ENCODE results near the gene SLC15A5. TPM values are rescaled to one million over a fixed set of nuclear protein-coding genes. Genes with fewer than 3 reads are reported as not detected.

SLC15A5 gene
- total RNA-seq, 1 donor from 2014 or later, result not detected

GRCh38 chr12:16300122-16300521, 22.6 kb upstream of the SLC15A5 start:
- no peak for TF ChIP-seq CTCF (IDR thresholded peaks at IDR 0.05)
- Mint-ChIP-seq H3K4me1 (ENCODE audit: low read depth) (peaks cover 8% of the 10 kb centered on the region), H3K9me3 (ENCODE audit: low read depth) (no peaks in the 10 kb centered on the region), H3K4me3 (ENCODE audit: unreplicated experiment) (no peak overlapping the region), H3K36me3 (ENCODE audit: low read depth) (no peaks in the 10 kb centered on the region), H3K27ac (ENCODE audit: unreplicated experiment) (no peak overlapping the region), H3K27me3 (ENCODE audit: low read depth) (no peaks in the 10 kb centered on the region)
- DNase-seq (ENCODE audit: low spot score), result no peak

GRCh38 chr12:16299403-16299802, 21.9 kb upstream of the SLC15A5 start:
- TF ChIP-seq CTCF (IDR thresholded peaks at IDR 0.05), result no peak
- no peak for DNase-seq (ENCODE audit: low spot score)
- H3K27me3 Mint-ChIP-seq (ENCODE audit: low read depth), result no peaks in the 10 kb centered on the region
- H3K9me3 Mint-ChIP-seq (ENCODE audit: low read depth), result no peaks in the 10 kb centered on the region
- H3K36me3 Mint-ChIP-seq (ENCODE audit: low read depth), result no peaks in the 10 kb centered on the region
- peaks cover 8% of the 10 kb centered on the region for H3K4me1 Mint-ChIP-seq (ENCODE audit: low read depth)
- peak overlapping the region; percentile 29 for H3K27ac Mint-ChIP-seq (ENCODE audit: unreplicated experiment)
- H3K4me3 Mint-ChIP-seq (ENCODE audit: unreplicated experiment), result no peak overlapping the region

GRCh38 chr12:16297521-16297920, 20.0 kb upstream of the SLC15A5 start:
- no peak for DNase-seq (ENCODE audit: low spot score)
- no peaks in the 10 kb centered on the region for H3K9me3 Mint-ChIP-seq (ENCODE audit: low read depth)
- H3K36me3 Mint-ChIP-seq (ENCODE audit: low read depth), result no peaks in the 10 kb centered on the region
- H3K27ac Mint-ChIP-seq (ENCODE audit: unreplicated experiment), result no peak overlapping the region
- TF ChIP-seq CTCF (IDR thresholded peaks at IDR 0.05), result no peak
- H3K27me3 Mint-ChIP-seq (ENCODE audit: low read depth), result no peaks in the 10 kb centered on the region
- no peak overlapping the region for H3K4me3 Mint-ChIP-seq (ENCODE audit: unreplicated experiment)
- peaks cover 12% of the 10 kb centered on the region for H3K4me1 Mint-ChIP-seq (ENCODE audit: low read depth)

GRCh38 chr12:16294376-16294956, 17.0 kb upstream of the SLC15A5 start:
- no peak overlapping the region for H3K27ac Mint-ChIP-seq (ENCODE audit: unreplicated experiment)
- no peak for TF ChIP-seq CTCF (IDR thresholded peaks at IDR 0.05)
- no peaks in the 10 kb centered on the region for H3K27me3 Mint-ChIP-seq (ENCODE audit: low read depth)
- no peak overlapping the region for H3K4me3 Mint-ChIP-seq (ENCODE audit: unreplicated experiment)
- peaks cover 5% of the 10 kb centered on the region for H3K4me1 Mint-ChIP-seq (ENCODE audit: low read depth)
- no peaks in the 10 kb centered on the region for H3K36me3 Mint-ChIP-seq (ENCODE audit: low read depth)
- H3K9me3 Mint-ChIP-seq (ENCODE audit: low read depth), result no peaks in the 10 kb centered on the region
- DNase-seq (ENCODE audit: low spot score), result no peak

- Mint-ChIP-seq H3K9me3 (ENCODE audit: low read depth) (peaks cover 10% of the 10 kb centered on the region), H3K27me3 (ENCODE audit: low read depth) (no peaks in the 10 kb centered on the region), H3K4me3 (ENCODE audit: unreplicated experiment) (no peak overlapping the region), H3K36me3 (ENCODE audit: low read depth) (no peaks in the 10 kb centered on the region), H3K4me1 (ENCODE audit: low read depth) (peaks cover 4% of the 10 kb centered on the region), H3K27ac (ENCODE audit: unreplicated experiment) (no peak overlapping the region)
- DNase-seq (ENCODE audit: low spot score), result no peak
- no peak for TF ChIP-seq CTCF (IDR thresholded peaks at IDR 0.05)
Measured at GRCh38 chr12:16291032-16291431, 13.5 kb upstream of the SLC15A5 start.
